HG02870 (cell line): ENCODE measurements around the gene PACSIN1.

Source experiments
- ATAC-seq: cut with Tn5 transposase; IDR thresholded peaks from one replicate; pipeline ENCODE4 v1.9.1; 2021; ENCODE audit warnings: mild to moderate bottlenecking, moderate library complexity; ENCODE audit not compliant: unreplicated experiment

Gene PACSIN1

DNA sequence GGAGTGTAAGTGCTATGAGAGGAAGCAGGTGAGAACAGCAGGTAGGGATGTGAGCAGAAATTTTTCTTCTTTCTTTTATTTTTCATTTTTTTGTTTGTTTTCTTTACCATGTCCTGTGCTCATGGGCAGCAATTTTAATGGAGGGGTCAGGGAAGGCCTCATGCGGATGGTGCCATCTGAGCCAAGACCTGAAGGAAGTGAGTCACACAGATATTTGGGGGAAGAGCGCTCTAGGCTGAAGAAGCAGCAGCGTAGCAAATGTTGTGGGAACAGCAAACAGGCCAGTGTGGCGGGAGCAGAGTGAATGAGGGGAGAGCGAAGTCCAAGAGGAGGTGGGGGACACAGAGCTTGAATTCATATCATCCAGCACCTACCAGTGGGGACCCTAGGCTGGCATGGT is 77.5 kb downstream of the PACSIN1 start:
- no peak for ATAC-seq

DNA sequence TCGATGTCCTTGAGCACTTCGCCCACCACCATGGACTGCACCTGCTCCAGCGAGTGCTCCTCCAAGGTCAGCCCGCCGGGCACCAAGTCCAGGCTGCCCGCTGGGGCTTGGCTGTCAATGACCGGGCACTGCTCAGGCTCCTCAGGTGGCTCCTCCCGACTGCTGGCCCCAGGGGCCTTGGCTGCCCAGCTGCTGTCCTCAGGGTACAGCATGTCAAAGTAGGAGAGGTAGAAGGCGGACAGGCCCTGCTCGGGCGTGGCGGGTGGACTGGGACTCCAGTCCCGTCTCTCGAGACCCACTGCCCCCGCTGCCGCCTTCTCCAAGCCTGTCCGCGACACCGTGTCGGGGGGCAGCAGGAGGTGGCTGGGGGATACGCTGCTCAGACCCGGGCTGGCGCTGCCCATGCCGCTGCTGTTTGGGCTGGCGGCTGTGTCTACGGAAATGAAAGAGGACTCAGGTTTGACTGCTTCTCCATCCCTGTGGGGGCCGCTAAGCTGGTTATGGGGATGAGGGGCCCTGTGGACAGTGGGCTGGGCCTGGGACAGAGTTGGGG is 78.3 kb downstream of the PACSIN1 start:
- ATAC-seq, result no peak

DNA sequence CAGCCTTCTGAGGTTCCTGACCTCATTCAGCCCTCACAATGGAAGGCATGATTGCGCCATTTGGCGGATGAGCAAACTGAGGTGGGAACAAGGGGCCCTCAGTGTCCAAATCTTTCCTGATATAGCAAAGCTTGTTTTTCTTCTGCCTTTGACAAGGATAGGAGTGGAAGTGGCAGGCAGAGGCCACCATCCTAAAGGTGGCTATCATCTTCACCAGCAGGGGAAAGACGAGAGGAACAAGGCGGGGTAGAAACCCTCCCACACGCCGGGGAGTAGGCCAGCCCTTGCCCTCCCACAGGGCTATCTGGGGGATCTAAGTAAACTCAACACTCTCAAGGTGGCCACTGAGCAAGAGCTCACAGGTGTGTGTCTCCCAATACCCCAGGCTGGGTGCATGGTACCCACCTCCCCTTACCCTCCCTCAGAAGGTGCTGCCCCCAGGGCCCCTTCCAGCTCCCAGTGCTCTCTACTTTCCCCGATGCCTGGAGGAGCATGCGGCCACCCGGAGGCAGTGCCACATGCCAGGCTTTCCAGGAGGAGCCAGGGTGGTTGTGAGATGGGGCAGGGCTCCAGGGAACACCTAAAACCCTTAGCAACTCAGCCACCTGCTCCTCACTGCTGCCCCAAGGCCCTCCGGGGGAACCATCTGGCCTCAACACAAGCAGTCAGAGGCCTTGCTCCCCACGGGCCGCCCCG is 79.0 kb downstream of the PACSIN1 start:
- ATAC-seq, result no peak

DNA sequence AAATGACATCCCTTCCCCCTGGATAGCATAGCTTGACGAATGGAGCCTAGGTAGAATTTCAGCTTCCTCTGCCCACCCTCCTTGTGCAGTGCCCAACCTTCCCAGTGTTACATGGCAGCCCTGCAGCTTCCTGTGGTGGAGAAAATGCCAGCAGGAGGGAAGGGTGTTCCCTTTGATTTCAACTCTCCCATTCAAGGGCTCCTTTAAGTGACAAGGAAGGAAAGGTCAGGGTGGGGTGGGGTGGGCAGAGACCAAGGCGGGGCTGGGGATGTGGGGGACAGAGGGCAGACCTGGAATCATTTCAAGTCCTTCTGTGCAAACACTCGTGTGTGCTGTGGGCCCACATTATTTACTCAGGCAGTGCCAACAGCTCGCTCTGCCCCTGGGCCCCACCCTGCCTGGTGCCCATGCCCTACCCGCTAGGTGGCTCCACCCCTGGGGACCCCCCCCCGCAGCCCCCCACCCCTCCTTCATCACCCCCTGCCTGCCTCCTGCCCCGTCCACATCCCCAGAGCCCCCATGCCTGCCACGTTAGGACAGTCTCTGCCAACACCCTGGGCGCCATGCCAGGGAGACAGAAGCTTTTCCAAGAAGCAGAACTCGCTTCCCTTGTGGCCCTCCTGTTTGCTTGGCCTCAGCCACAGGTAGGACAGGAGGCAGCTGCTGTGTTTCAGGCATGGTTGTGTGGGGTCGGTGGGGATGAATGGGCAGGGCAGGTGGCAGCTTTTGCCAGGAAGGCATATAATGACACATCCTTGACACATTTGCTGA is 80.9 kb downstream of the PACSIN1 start:
- ATAC-seq, result no peak

GRCh38 chr6:34547701-34548644 is 82.1 kb downstream of the PACSIN1 start:
- no peak for ATAC-seq

DNA sequence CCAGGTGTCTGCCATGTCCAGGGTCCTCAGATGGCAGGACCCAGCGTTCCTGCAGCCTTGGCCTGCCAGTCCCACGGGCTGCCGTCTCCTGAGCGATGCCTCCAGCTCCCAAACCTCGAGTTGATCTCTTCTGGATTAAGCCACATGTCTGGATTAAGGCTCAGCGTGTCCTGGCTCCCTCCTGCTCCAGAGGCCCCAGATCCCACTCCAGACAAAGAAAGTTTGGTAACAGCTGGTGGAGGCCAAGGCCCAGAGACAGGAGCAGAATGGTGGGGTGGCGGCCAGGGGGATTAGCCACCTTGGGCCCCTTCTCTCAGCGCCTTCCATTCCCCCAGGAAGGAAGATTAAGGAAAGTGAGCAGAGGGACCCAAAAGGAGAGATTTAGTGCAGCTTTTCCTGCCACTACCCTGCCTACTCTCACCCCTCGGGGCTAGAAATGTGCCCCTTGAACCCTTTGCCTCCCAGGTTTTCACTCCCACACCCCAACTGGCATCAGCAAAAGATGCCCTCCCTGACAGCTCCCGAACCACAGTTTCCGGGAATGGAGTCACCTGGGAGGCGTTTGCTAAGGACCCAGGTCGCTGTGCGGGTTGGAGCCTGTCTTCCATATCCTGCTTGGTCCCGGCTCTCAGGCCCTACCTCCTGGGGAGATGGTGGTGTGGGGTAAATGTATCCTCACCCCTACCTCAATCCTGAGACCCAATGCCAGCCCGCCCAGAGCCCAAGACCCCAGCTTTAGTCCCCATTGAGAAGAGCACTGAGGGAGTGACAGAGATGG is 83.3 kb downstream of the PACSIN1 start:
- ATAC-seq, result no peak

DNA sequence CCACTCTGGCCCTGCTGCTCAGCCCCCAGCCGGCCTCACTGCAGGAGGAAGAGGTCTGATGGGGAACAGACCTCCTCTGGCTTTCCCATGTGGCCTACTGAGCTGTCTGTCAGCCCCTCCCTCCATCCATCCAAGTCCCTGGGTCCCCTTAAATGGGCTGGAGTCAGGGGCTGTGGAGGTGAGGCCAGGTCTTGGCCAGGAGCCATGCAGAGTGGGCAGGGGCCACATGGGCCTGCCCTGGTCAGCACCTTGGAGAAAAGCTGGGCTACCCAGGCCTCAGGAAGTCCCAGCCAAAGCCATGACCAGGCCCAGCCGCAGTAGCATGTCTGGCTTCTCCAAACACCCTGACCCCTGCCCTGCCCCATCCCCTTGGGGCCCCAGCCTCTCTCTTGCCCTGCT is 83.9 kb downstream of the PACSIN1 start:
- ATAC-seq, result no peak

- no peak for ATAC-seq
These were observed 85.8 kb downstream of the PACSIN1 start for GRCh38 chr6:34551720-34552119.

- ATAC-seq, result no peak
These were observed 86.7 kb downstream of the PACSIN1 start for GRCh38 chr6:34552620-34553019.

DNA sequence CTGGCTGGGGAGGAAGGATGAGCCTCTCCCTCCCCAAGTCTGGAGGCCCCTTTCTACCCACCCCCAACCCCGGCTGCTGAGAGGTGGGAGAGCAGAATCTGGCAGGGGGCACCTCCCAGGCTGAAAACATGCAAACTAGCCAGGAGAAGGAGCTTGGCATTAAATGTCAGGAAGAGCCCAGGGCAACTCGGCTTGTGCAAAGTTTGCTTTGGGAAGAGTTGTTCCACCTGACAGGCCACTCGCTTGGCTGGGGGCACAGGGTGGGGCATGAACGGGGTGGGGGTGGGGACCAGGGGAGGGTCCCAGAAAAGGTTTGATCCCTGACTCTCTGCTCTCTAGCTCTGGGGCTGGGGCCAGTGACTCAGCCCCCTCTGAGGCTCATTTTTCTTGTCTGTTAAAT is 87.3 kb downstream of the PACSIN1 start:
- ATAC-seq, result no peak

GRCh38 chr6:34553750-34554149 is 87.9 kb downstream of the PACSIN1 start:
- ATAC-seq, result no peak

DNA sequence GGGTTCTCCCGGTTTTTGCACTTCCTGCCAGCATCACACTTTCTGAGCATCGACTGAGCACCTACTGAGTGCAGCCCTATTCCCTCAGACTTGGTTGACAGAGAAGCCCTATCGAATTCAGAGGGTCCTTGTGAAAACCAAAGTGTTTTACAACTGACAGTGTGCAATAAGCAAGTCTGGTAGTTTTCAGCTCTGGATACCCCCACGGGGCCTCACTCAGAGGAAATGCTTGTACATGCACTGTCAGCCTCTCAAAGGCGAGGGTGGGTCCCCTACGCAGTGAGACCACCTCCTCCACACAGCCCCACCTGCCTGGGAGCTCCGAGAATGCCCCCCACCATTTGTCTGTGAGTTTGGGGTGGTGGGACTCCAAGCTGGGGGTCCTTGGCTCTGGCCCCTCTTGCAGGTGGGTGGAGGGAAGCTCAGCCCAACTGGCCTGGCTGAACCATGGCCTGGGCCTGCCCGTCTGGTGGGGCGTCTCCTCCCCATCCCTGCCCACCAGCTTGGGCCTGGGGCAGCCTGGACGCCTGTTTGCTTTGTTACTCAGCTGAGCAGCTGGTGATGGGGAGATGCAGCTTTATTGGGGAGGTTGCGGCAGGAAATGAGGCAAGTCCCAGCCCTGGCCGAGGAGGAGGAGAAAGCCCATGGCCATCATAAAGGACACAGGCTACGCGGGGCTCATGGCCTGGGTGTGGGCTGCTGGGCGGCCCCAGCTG is 88.6 kb downstream of the PACSIN1 start:
- no peak for ATAC-seq

GRCh38 chr6:34555007-34555322 is 89.1 kb downstream of the PACSIN1 start:
- ATAC-seq, result no peak

DNA sequence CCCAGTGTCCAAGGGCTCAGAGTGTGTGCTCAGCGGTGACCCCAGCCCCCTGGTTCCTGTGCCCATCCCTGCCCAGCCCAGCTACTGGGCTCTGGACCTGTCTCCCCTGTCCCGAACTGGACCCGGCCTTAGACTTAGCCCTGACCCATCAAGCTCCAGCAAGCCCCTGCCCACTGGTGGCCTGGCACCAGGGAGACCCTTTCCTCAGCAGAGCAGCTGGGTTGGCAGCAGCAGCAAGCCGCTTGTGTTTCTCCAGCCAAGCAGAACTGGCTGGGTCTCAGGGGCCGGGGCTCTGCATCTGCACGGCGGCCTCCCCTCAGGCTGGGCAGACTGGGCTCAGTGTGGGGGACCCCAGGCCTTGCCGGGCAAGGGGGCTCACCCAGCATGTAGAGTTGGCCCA is 89.5 kb downstream of the PACSIN1 start:
- no peak for ATAC-seq

- no peak for ATAC-seq
These were observed 90.2 kb downstream of the PACSIN1 start, which contains the start of gene SPDEF for GRCh38 chr6:34556031-34556471. Gene SPDEF, minus strand, starts transcription at chr6:34556329. Its CDS starts 11,874 bp downstream, at chr6:34544455.

GRCh38 chr6:34556493-34556892 is 90.6 kb downstream of the PACSIN1 start:
- ATAC-seq, result no peak

DNA sequence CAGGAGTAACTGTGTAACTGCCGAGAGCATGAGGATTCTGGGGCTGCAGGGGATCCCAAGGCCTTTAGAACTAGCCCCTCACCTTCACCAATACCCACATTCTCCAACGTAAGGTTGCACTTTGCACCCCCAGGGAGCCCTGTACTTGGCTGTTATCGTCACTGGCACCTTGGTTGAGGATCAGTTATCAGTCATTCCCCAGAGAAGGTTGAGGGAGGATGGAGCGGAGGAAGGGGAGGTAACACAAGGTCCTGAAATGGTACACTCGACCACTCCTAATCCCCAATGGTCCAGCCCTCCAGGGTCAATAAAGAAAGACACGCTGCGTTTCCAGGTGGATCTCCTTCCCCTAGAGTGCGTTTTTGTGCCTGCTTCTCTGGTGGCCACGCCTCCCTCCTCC is 91.4 kb downstream of the PACSIN1 start:
- ATAC-seq, result no peak

DNA sequence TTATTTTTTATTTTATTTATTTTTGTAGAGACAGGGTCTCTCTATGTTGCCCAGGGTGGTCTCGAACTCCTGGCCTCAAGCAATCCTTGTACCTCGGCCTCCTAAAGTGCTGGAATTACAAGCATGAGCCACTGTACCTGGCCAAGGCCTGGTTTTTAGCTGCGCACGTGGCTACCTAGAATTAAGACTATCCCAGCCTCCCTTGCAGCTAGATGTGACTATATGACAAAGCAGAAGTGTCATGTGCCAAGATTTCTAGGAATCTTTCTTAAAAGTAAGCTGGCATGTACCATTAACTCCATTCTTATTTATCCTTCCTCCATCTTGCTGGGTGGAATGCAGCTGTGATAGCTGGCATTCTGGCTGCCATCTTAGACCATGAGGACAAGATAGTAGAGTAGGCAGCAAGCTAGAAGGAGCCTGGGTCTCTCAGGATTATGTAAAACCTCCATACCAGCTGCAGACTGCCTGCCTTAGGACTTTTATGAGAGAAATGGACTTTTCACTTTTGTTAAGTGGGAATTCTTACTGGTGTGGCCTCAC is 92.4 kb downstream of the PACSIN1 start:
- no peak for ATAC-seq

- no peak for ATAC-seq
These were observed 93.9 kb downstream of the PACSIN1 start for GRCh38 chr6:34559651-34560365.
